HepG2 (cell line): Measurements from ENCODE around the gene ARL16. TPM values are rescaled to one million over a fixed set of nuclear protein-coding genes. Genes with fewer than 3 reads are reported as not detected.

ENCODE experiments used
- ATM ChIP-seq: fragments of 450-650 bp; IDR thresholded peaks from 2 replicates; pipeline ENCODE4 v1.7.1; 2017; ENCODE audit warnings: mild to moderate bottlenecking, borderline replicate concordance
- BRCA1 ChIP-seq: sonication (generic); formaldehyde crosslinking; IDR thresholded peaks from 2 replicates; pipeline ENCODE4 v1.4.0; 2020; ENCODE audit warnings: missing genetic modification reagents
- DMAP1 ChIP-seq: IDR thresholded peaks from 2 replicates; pipeline ENCODE4 v1.6.1; 2016
- DNMT3B ChIP-seq: conservative IDR thresholded peaks from 2 replicates; pipeline ENCODE4 v1.6.1; 2016; ENCODE audit warnings: missing biosample characterization, control low read depth
- FOXA3 ChIP-seq: IDR thresholded peaks from 2 replicates; pipeline ENCODE4 v1.6.1; 2016; ENCODE audit warnings: missing genetic modification reagents, missing compliant biosample characterization
- FOXJ3 ChIP-seq: sonication (generic); formaldehyde crosslinking; IDR thresholded peaks from 2 replicates; pipeline ENCODE4 v1.4.0; 2020; ENCODE audit warnings: missing genetic modification reagents, mild to moderate bottlenecking, borderline replicate concordance
- GRHL1 ChIP-seq: sonication (generic); formaldehyde crosslinking; conservative IDR thresholded peaks from 2 replicates; pipeline ENCODE4 v1.8.0; 2022; ENCODE audit warnings: missing genetic modification reagents
- HCFC1 ChIP-seq: fragments of 150-350 bp; IDR thresholded peaks from 2 replicates; pipeline ENCODE4 v1.6.1; 2014; ENCODE audit warnings: low read depth, low read length
- HHEX ChIP-seq: IDR thresholded peaks from 2 replicates; pipeline ENCODE4 v1.6.1; 2016; ENCODE audit warnings: control low read depth
- MTF1 ChIP-seq: sonication (generic); formaldehyde crosslinking; IDR thresholded peaks from 2 replicates; pipeline ENCODE4 v1.5.0; 2020; ENCODE audit warnings: missing genetic modification reagents
- RAD21 ChIP-seq: fragments of 450-650 bp; formaldehyde crosslinking; IDR thresholded peaks from 2 replicates; pipeline ENCODE4 v1.5.0; 2020; ENCODE audit warnings: mild to moderate bottlenecking
- TCF7L2 ChIP-seq: IDR thresholded peaks from 2 replicates; pipeline ENCODE4 v1.6.1; 2011; ENCODE audit warnings: mild to moderate bottlenecking, low read depth, low read length, moderate library complexity
- U2AF1 ChIP-seq: fragments of 200-400 bp; formaldehyde crosslinking; optimal IDR thresholded peaks from 2 replicates; pipeline ENCODE3; 2017; ENCODE audit warnings: mild to moderate bottlenecking, low read depth, low read length
- ZHX1 ChIP-seq: sonication (generic); formaldehyde crosslinking; IDR thresholded peaks from 2 replicates; pipeline ENCODE4 v1.8.1; 2022; ENCODE audit warnings: low read depth, mild to moderate bottlenecking, missing genetic modification reagents
- ZNF282 ChIP-seq: fragments of 450-650 bp; IDR thresholded peaks from 2 replicates; pipeline ENCODE4 v1.6.1; 2018; ENCODE audit not compliant: partially characterized antibody
- ZNF382 ChIP-seq: sonication (generic); formaldehyde crosslinking; IDR thresholded peaks from 2 replicates; pipeline ENCODE4 v1.5.0; 2020; ENCODE audit warnings: missing genetic modification reagents, mild to moderate bottlenecking, borderline replicate concordance
- ZNF574 ChIP-seq: sonication (generic); formaldehyde crosslinking; IDR thresholded peaks from 2 replicates; pipeline ENCODE4 v1.4.0; 2020; ENCODE audit warnings: missing genetic modification reagents
- ZNF746 ChIP-seq: sonication (generic); formaldehyde crosslinking; IDR thresholded peaks from 2 replicates; pipeline ENCODE4 v1.8.0; 2022; ENCODE audit warnings: mild to moderate bottlenecking, missing genetic modification reagents
- ZNF770 ChIP-seq: sonication (generic); formaldehyde crosslinking; IDR thresholded peaks from 2 replicates; pipeline ENCODE4 v1.5.0; 2020; ENCODE audit warnings: mild to moderate bottlenecking, missing genetic modification reagents
- ZNF772 ChIP-seq: sonication (generic); formaldehyde crosslinking; IDR thresholded peaks from 2 replicates; pipeline ENCODE4 v1.5.0; 2020; ENCODE audit warnings: mild to moderate bottlenecking, missing genetic modification reagents
- polyA plus RNA-seq, 8 experiments: library from polyadenylated mRNA; depleted of rRNA in 3 of 8; stranded (reverse) in 7 of 8; unstranded in 1 of 8; fragments of >200 nt; fragmentation: Illumina TruSeq in 4 of 8; extraction: Trizol in 4 of 8; gene quantifications; 2 replicates each; pipeline versions ENCODE4 v1.2.1 to v1.2.3, GENCODE V29; 2011 to 2016; ENCODE audit warnings: low read depth in 4 of 8, missing spikeins in 1 of 8, mixed read lengths in 1 of 8; ENCODE audit not compliant: insufficient read depth in 1 of 8
- total RNA-seq, 5 experiments: library from RNA; depleted of rRNA; stranded (reverse); fragments of >200 nt; fragmentation: Illumina TruSeq; extraction: Trizol; gene quantifications; 2 replicates each; pipeline ENCODE4 v1.2.3, GENCODE V29; 2016; ENCODE audit warnings: low read depth in 1 of 5
- TF ChIP-seq, protein P1 (sequence below): sonication (generic); formaldehyde crosslinking; IDR thresholded peaks from 2 replicates; pipeline ENCODE4 v1.8.0; 2022; ENCODE audit warnings: missing genetic modification reagents, low read depth, mild to moderate bottlenecking, borderline replicate concordance

Gene ARL16
- total and polyA plus RNA-seq, 2 of the 13 experiments (the other 11 are each of a cell fraction or from before 2014, with no cell fraction given), result 20.8 to 30.8 TPM

- TF ChIP-seq ZNF770 (no peak), ZNF382 (CRISPR knock-in tag) (no peak), MTF1 (CRISPR knock-in tag) (no peak), ATM (no peak), ZNF282 (no peak), FOXJ3 (CRISPR knock-in tag) (no peak), TCF7L2 (no peak), GRHL1 (CRISPR knock-in tag) (no peak), DMAP1 (CRISPR knock-in tag) (no peak), DNMT3B (CRISPR knock-in tag) (no peak), FOXA3 (CRISPR knock-in tag) (no peak; the same call in 1 of the 2 replicates), U2AF1 (peak; percentile 11), ZNF772 (no peak), ZNF574 (CRISPR knock-in tag) (0 out of 2 replicates have a peak, but pooled peaks have one; percentile 14), HCFC1 (no peak), BRCA1 (no peak), HHEX (CRISPR knock-in tag) (no peak), RAD21 (CRISPR knock-in tag) (0 out of 2 replicates have a peak, but pooled peaks have one; percentile 10), ZNF746 (CRISPR knock-in tag) (no peak), ZHX1 (CRISPR knock-in tag) (no peak)
- TF ChIP-seq, protein P1, sequence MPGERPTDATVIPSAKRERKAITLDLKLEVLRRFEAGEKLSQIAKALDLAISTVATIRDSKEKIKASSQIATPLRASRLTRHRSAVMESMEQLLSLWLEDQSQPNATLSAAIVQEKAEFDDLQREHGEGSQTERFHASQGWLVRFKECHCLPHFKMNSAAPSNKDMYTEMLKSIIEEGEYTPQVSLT (CRISPR knock-in tag), result no peak
Measured at GRCh38 chr17:81701288-81702071, 17.9 kb upstream of the ARL16 start (continued).
